ENCODE results near the gene SORL1.

DNA sequence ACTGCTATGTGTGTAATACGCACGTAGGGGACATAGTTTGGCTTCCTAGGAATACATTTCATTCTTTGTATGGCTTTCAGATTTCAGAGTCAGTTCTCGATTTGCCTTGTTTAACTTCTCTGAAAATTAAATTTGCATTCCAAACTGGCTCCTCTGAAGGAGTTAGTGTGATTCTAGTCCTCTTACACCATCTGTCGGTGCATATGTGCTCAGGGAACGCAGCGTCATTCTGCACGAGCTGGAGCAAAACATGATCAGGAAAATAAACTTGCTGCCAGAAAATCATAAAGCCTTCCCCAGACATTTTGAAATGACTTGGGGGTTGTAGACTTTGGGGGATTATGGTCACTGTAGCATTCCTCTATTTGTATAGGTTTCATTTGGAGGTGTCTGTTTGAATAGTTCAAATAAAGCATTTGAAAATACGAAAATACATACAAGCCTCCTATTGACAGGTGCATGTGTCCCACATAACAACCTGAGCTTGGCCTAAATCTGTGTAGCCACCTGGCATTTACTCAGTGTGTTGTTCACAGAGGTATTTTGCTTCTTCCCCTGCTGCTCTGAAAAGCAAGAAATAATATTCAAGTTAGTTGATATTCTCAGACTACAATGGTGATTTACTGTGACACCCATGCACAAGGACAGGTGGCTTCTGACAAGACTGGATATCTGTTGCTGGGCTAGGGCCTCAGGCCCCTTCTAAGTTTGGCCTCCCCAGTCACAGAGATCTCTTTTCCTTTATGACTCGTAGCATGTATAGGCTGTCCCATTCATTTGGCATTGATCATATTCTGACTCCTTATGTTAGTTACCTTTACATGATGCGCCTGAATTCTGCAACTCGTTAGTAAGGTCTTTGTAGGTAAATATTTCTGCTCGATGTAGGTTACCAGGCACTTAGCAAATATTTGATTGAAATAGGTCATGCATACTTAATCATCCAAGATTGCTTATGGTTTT is 82.3 kb downstream of the SORL1 start:
- TF ChIP-seq CTCF (conservative IDR thresholded peaks at IDR 0.05; ENCODE audit: low read length) (peak; percentile 69), EZH2phosphoT487 (IDR thresholded peaks at IDR 0.05; ENCODE audit: borderline replicate concordance, low read depth, low read length) (no peak)

All from OCI-LY7 (cell line).